GOT3 (cell line): ENCODE data around the gene PRKACB.

Experiments used
- DNase-seq: peaks from one replicate; lab custom pipeline; 2025; ENCODE audit warnings: mixed read lengths; lab: John Stamatoyannopoulos, UW

The PRKACB gene

GRCh38 chr1:84156210-84156621 is 12.1 kb downstream of the PRKACB start:
- DNase-seq, result no peak

GRCh38 chr1:84159533-84160240 is 15.6 kb downstream of the PRKACB start:
- no peak for DNase-seq

- DNase-seq, result no peak
Observed at GRCh38 chr1:84162295-84162694, 18.2 kb downstream of the PRKACB start.

- no peak for DNase-seq
Observed at GRCh38 chr1:84163123-84163931, 19.3 kb downstream of the PRKACB start.

GRCh38 chr1:84164161-84164560 is 20.1 kb downstream of the PRKACB start:
- DNase-seq, result no peak

- no peak for DNase-seq
Observed at GRCh38 chr1:84164567-84165021, 20.5 kb downstream of the PRKACB start.

GRCh38 chr1:84165601-84166000 is 21.5 kb downstream of the PRKACB start:
- DNase-seq, result no peak

GRCh38 chr1:84166797-84167196 is 22.7 kb downstream of the PRKACB start:
- no peak for DNase-seq

- no peak for DNase-seq
Observed at GRCh38 chr1:84168783-84169182, 24.7 kb downstream of the PRKACB start.

GRCh38 chr1:84170171-84170570 is 26.1 kb downstream of the PRKACB start:
- DNase-seq, result no peak

GRCh38 chr1:84171481-84171880 is 27.4 kb downstream of the PRKACB start:
- DNase-seq, result no peak

- DNase-seq, result no peak
Observed at GRCh38 chr1:84174051-84174556, 30.0 kb downstream of the PRKACB start.

- DNase-seq, result no peak
Observed at GRCh38 chr1:84181350-84182005, 37.4 kb downstream of the PRKACB start.

- DNase-seq, result no peak
Observed at GRCh38 chr1:84190455-84190854, 46.4 kb downstream of the PRKACB start.

- no peak for DNase-seq
Observed at GRCh38 chr1:84192681-84193080, 48.6 kb downstream of the PRKACB start.

- DNase-seq, result no peak
Observed at GRCh38 chr1:84198832-84199231, 54.8 kb downstream of the PRKACB start.

GRCh38 chr1:84199257-84199656 is 55.2 kb downstream of the PRKACB start:
- DNase-seq, result no peak

GRCh38 chr1:84202126-84202525 is 58.1 kb downstream of the PRKACB start:
- no peak for DNase-seq

- DNase-seq, result no peak
Observed at GRCh38 chr1:84206375-84206774, 62.3 kb downstream of the PRKACB start.

- no peak for DNase-seq
Observed at GRCh38 chr1:84208935-84209334, 64.9 kb downstream of the PRKACB start.

- DNase-seq, result no peak
Observed at GRCh38 chr1:84214115-84214956, 70.3 kb downstream of the PRKACB start.

GRCh38 chr1:84217239-84217638 is 73.2 kb downstream of the PRKACB start:
- no peak for DNase-seq
